LNCAP (cell line): ENCODE data around the gene CCNDBP1.

ENCODE experiments used
- CTCF ChIP-seq: fragments of 450-650 bp; IDR thresholded peaks from 2 replicates; pipeline ENCODE4 v1.5.1; 2017; ENCODE audit warnings: mild to moderate bottlenecking

The CCNDBP1 gene

GRCh38 chr15:43241100-43241499 lies 55.9 kb downstream of the CCNDBP1 start:
- TF ChIP-seq CTCF, result no peak

- TF ChIP-seq CTCF, result no peak
Observed at GRCh38 chr15:43242616-43243015, 57.4 kb downstream of the CCNDBP1 start.

GRCh38 chr15:43243020-43243645 lies 57.9 kb downstream of the CCNDBP1 start:
- no peak for TF ChIP-seq CTCF

- TF ChIP-seq CTCF, result no peak
Observed at GRCh38 chr15:43244092-43244491, 58.9 kb downstream of the CCNDBP1 start.

GRCh38 chr15:43246261-43246774 lies 61.1 kb downstream of the CCNDBP1 start:
- TF ChIP-seq CTCF, result no peak
